GM18505 (cell line): ENCODE measurements around the gene GARIN5A.
A peak's percentile ranks its signal among the peaks of the same experiment; 100 is the strongest.

ENCODE experiments used
- ATAC-seq: cut with Tn5 transposase; IDR thresholded peaks from one replicate; pipeline ENCODE4 v1.9.1; 2021; ENCODE audit not compliant: unreplicated experiment
- POLR2A ChIP-seq: IDR thresholded peaks from 4 replicates; pipeline ENCODE4 v1.6.1; 2011; ENCODE audit warnings: borderline replicate concordance; ENCODE audit not compliant: insufficient read depth, insufficient read length; ENCODE audit errors: extremely low read depth

GARIN5A gene

GRCh38 chr19:50435627-50436026 lies 41.0 kb downstream of the GARIN5A start:
- no peak for ATAC-seq
- TF ChIP-seq POLR2A: no peak

GRCh38 chr19:50435221-50435620 lies 41.4 kb downstream of the GARIN5A start:
- no peak for ATAC-seq
- no peak for TF ChIP-seq POLR2A

- no peak for TF ChIP-seq POLR2A
- no peak for ATAC-seq
Observed at GRCh38 chr19:50434525-50434924, 42.1 kb downstream of the GARIN5A start.

- ATAC-seq: no peak
- no peak for TF ChIP-seq POLR2A
Observed at GRCh38 chr19:50433201-50434180, 43.2 kb downstream of the GARIN5A start.

GRCh38 chr19:50432221-50433028 lies 44.2 kb downstream of the GARIN5A start, which contains the start of gene MYBPC2:
Gene MYBPC2 (plus strand): TSS chr19:50432892. CDS start chr19:50432954, 62 bp downstream.
- ATAC-seq: no peak
- no peak for TF ChIP-seq POLR2A

- peak; percentile 59 for TF ChIP-seq POLR2A
- peak; percentile 63 for ATAC-seq
Observed at GRCh38 chr19:50431343-50432220, 45.1 kb downstream of the GARIN5A start.

GRCh38 chr19:50430888-50431342 lies 45.7 kb downstream of the GARIN5A start:
- no peak for TF ChIP-seq POLR2A
- ATAC-seq: no peak

GRCh38 chr19:50428772-50429463 lies 47.7 kb downstream of the GARIN5A start:
- ATAC-seq: no peak
- no peak for TF ChIP-seq POLR2A

- ATAC-seq: no peak
- TF ChIP-seq POLR2A: peak; percentile 41
Observed at GRCh38 chr19:50427997-50428425, 48.6 kb downstream of the GARIN5A start.

GRCh38 chr19:50427318-50427925 lies 49.2 kb downstream of the GARIN5A start:
- no peak for TF ChIP-seq POLR2A
- ATAC-seq: no peak

- ATAC-seq: no peak
Observed at GRCh38 chr19:50425581-50425980, 51.1 kb downstream of the GARIN5A start.

More at GRCh38 chr19:50425581-50425980, 51.1 kb downstream of the GARIN5A start:
- TF ChIP-seq POLR2A: no peak
